Ishikawa (cell line): ENCODE data around the gene MIA2.

Experiments used
- CEBPB ChIP-seq: IDR thresholded peaks from 2 replicates; pipeline ENCODE4 v1.6.1; 2012
- EP300 ChIP-seq: IDR thresholded peaks from 2 replicates; pipeline ENCODE4 v1.6.1; 2012; ENCODE audit warnings: borderline replicate concordance
- FOXM1 ChIP-seq: IDR thresholded peaks from 2 replicates; pipeline ENCODE4 v1.6.1; 2012; ENCODE audit warnings: low read depth, borderline replicate concordance
- MAX ChIP-seq: IDR thresholded peaks from 2 replicates; pipeline ENCODE4 v1.6.1; 2012
- RAD21 ChIP-seq: IDR thresholded peaks from 2 replicates; pipeline ENCODE4 v1.6.1; 2012; ENCODE audit warnings: low read depth
- YY1 ChIP-seq: IDR thresholded peaks from 2 replicates; pipeline ENCODE4 v1.6.1; 2012; ENCODE audit warnings: low read depth

GRCh38 chr14:39185256-39186049, 48.3 kb upstream of the MIA2 start:
- TF ChIP-seq EP300 (no peak), RAD21 (no peak), CEBPB (no peak), YY1 (no peak), FOXM1 (no peak), MAX (no peak)
